Gastrocnemius medialis (tissue), 4 donors: Measurements from ENCODE around the gene AGAP1. TPM values are rescaled to one million over a fixed set of nuclear protein-coding genes. Genes with fewer than 3 reads are reported as not detected.

Source experiments
- ATAC-seq, 2 donors: fragments of 150-250 bp; one replicate each; pipeline ENCODE4 v1.9.1; 2016
- DNase-seq, 2 donors: peaks; one replicate each; pipeline ENCODE4 v3.0.0-alpha.2; 2019
- H3K27ac ChIP-seq, 4 donors: fragments of 200-600 bp; sonication (generic); 1 replicate in 1 of 4; 2 replicates in 3 of 4; pipeline ENCODE4 v1.5.1; 2016 to 2018; ENCODE audit warnings: mild to moderate bottlenecking in 2 of 4, moderate library complexity in 1 of 4
- H3K27me3 ChIP-seq, 3 donors: fragments of 200-600 bp; sonication (generic) in 2 of 3; 1 replicate in 1 of 3; 2 replicates in 2 of 3; pipeline versions ENCODE4 v1.5.1 to v1.6.0; 2016 to 2019; ENCODE audit warnings: mild to moderate bottlenecking in 1 of 3, moderate library complexity in 1 of 3
- H3K36me3 ChIP-seq, 2 donors: fragments of 200-600 bp; sonication (generic) in 1 of 2; one replicate each; pipeline ENCODE4 v1.5.1; 2017 to 2018
- H3K4me1 ChIP-seq, 2 donors: fragments of 200-600 bp; sonication (generic) in 1 of 2; one replicate each; pipeline ENCODE4 v1.5.1; 2016 to 2017; ENCODE audit warnings: mild to moderate bottlenecking in 2 of 2
- H3K4me3 ChIP-seq, 4 donors: fragments of 200-600 bp; sonication (generic) in 3 of 4; 1 replicate in 1 of 4; 2 replicates in 3 of 4; pipeline ENCODE4 v1.5.1; 2016 to 2019; ENCODE audit warnings: mild to moderate bottlenecking in 2 of 4
- H3K9me3 ChIP-seq, 3 donors: fragments of 200-600 bp; sonication (generic) in 2 of 3; 1 replicate in 1 of 3; 2 replicates in 2 of 3; pipeline ENCODE4 v1.5.1; 2016 to 2019
- CTCF ChIP-seq, 5 experiments: fragments of 450-650 bp in 3 of 5; fragments of 200-600 bp in 2 of 5; sonication (generic) in 2 of 5; IDR thresholded peaks in 4 of 5; conservative IDR thresholded peaks in 1 of 5; 1 replicate in 4 of 5; 2 replicates in 1 of 5; pipeline ENCODE4 v1.5.1; 2016 to 2019; ENCODE audit warnings: antibody characterized with exemption in 5 of 5, mild to moderate bottlenecking in 3 of 5, moderate library complexity in 3 of 5
- POLR2A ChIP-seq, 2 donors: fragments of 450-650 bp; IDR thresholded peaks; one replicate each; pipeline ENCODE4 v1.6.1; 2017; ENCODE audit warnings: antibody characterized with exemption in 2 of 2, mild to moderate bottlenecking in 2 of 2, moderate library complexity in 2 of 2
- in situ Hi-C, 4 donors: fragments of 200-750 bp; cut with MboI; loops; one replicate each; pipeline versions ENCODE4 v1.15.0 to v1.8.0; 2017; ENCODE audit warnings: low sequenced_read_pairs in 4 of 4
- intact Hi-C: fragments of 100-400 bp; cut with DNase I; formaldehyde crosslinking; loops from one replicate; pipeline ENCODE4 v1.15.1; 2023; ENCODE audit warnings: low total_unique reads
- total RNA-seq, 4 donors: library from RNA; depleted of rRNA; stranded (reverse); fragments of >200 nt; gene quantifications; one replicate each; pipeline versions ENCODE4 v1.1.0 to v1.2.3, GENCODE V29; 2016

The AGAP1 gene
- total RNA-seq, 4 donors from 2014 or later = 8.5 to 26.8 (median 14.4) TPM

GRCh38 chr2:236095504-236095903 lies 601.7 kb downstream of the AGAP1 start:
- Histone ChIP-seq H3K4me3 (no peak overlapping the region), H3K4me1 (no peaks in the 10 kb centered on the region), H3K36me3 (no peaks in the 10 kb centered on the region), H3K9me3 (no peaks in the 10 kb centered on the region), H3K27me3 (no peaks in the 10 kb centered on the region), H3K27ac (no peak overlapping the region)
- DNase-seq = no peak
- no peak for ATAC-seq
- intact Hi-C loops = no loop called here
- in situ Hi-C loops = no loop called here
- TF ChIP-seq CTCF (IDR thresholded peaks at IDR 0.05 in 4 of 5, conservative IDR thresholded peaks at IDR 0.05 in 1 of 5) (no peak), POLR2A (IDR thresholded peaks at IDR 0.05) (no peak)

- in situ Hi-C loops = no loop called here
- ATAC-seq = no peak
- H3K27me3 ChIP-seq = no peaks in the 10 kb centered on the region
Measured at GRCh38 chr2:236101311-236101950, 607.6 kb downstream of the AGAP1 start.

GRCh38 chr2:236102971-236103370 lies 609.1 kb downstream of the AGAP1 start:
- Histone ChIP-seq H3K4me3 (no peak overlapping the region), H3K36me3 (no peaks in the 10 kb centered on the region), H3K9me3 (no peaks in the 10 kb centered on the region), H3K4me1 (no peaks in the 10 kb centered on the region), H3K27ac (no peak overlapping the region), H3K27me3 (no peaks in the 10 kb centered on the region)
- no peak for DNase-seq
- in situ Hi-C loops = no loop called here
- intact Hi-C loops = no loop called here
- no peak for ATAC-seq
- no peak for TF ChIP-seq POLR2A (IDR thresholded peaks at IDR 0.05)
- TF ChIP-seq CTCF (IDR thresholded peaks at IDR 0.05 in 4 of 5, conservative IDR thresholded peaks at IDR 0.05 in 1 of 5) = no peak

More at GRCh38 chr2:236101311-236101950, 607.6 kb downstream of the AGAP1 start:
- H3K4me1 ChIP-seq = no peaks in the 10 kb centered on the region
- DNase-seq = no peak
- H3K9me3 ChIP-seq = no peaks in the 10 kb centered on the region
- H3K27ac ChIP-seq = no peak overlapping the region
- TF ChIP-seq POLR2A (IDR thresholded peaks at IDR 0.05) = no peak
- H3K36me3 ChIP-seq = no peaks in the 10 kb centered on the region
- intact Hi-C loops = no loop called here
- no peak overlapping the region for H3K4me3 ChIP-seq

- Histone ChIP-seq H3K36me3 (no peaks in the 10 kb centered on the region), H3K4me1 (no peaks in the 10 kb centered on the region), H3K4me3 (no peak overlapping the region), H3K27ac (no peak overlapping the region), H3K9me3 (no peaks in the 10 kb centered on the region), H3K27me3 (no peaks in the 10 kb centered on the region)
- in situ Hi-C loops = no loop called here
- intact Hi-C loops = no loop called here
- DNase-seq (no peak), ATAC-seq (no peak)
- TF ChIP-seq CTCF (IDR thresholded peaks at IDR 0.05 in 4 of 5, conservative IDR thresholded peaks at IDR 0.05 in 1 of 5) (no peak), POLR2A (IDR thresholded peaks at IDR 0.05) (no peak)
Measured at GRCh38 chr2:236103981-236104380, 610.1 kb downstream of the AGAP1 start.

- Histone ChIP-seq H3K9me3 (no peaks in the 10 kb centered on the region), H3K4me3 (no peak overlapping the region), H3K27me3 (no peaks in the 10 kb centered on the region), H3K36me3 (no peaks in the 10 kb centered on the region), H3K27ac (no peak overlapping the region), H3K4me1 (no peaks in the 10 kb centered on the region)
- DNase-seq = no peak
- intact Hi-C loops (no loop called here), in situ Hi-C loops (no loop called here)
- no peak for ATAC-seq
- no peak for TF ChIP-seq CTCF (IDR thresholded peaks at IDR 0.05 in 4 of 5, conservative IDR thresholded peaks at IDR 0.05 in 1 of 5)
- TF ChIP-seq POLR2A (IDR thresholded peaks at IDR 0.05) = no peak
Measured at GRCh38 chr2:236105955-236106607, 612.2 kb downstream of the AGAP1 start.
